ENCODE data around the gene INSYN2B. TPM values are rescaled to one million over a fixed set of nuclear protein-coding genes. Genes with fewer than 3 reads are reported as not detected.
A peak's percentile ranks its signal among the peaks of the same experiment; 100 is the strongest.

The INSYN2B gene
- total RNA-seq, 1 donor = 12.5 TPM

DNA sequence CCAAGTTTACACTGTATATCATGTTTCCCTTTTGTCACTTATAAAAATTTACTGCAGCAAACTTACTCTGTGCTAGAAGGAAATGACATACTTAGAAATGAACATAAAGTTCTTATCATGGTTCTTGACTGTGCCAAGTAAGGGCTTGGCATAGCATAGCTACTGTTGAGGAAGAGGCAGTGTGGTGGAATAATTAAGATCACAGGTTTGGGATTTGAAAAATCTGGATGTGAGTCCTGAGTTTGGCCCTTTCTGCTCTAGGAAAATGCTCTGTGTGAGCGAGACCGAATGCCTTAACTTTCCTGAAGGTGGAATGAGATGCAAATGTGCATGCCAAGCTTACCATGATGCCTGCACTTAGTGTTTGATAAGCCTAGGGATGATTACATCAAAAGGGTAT lies 99.5 kb downstream of the INSYN2B start:
- TF ChIP-seq, protein P1, sequence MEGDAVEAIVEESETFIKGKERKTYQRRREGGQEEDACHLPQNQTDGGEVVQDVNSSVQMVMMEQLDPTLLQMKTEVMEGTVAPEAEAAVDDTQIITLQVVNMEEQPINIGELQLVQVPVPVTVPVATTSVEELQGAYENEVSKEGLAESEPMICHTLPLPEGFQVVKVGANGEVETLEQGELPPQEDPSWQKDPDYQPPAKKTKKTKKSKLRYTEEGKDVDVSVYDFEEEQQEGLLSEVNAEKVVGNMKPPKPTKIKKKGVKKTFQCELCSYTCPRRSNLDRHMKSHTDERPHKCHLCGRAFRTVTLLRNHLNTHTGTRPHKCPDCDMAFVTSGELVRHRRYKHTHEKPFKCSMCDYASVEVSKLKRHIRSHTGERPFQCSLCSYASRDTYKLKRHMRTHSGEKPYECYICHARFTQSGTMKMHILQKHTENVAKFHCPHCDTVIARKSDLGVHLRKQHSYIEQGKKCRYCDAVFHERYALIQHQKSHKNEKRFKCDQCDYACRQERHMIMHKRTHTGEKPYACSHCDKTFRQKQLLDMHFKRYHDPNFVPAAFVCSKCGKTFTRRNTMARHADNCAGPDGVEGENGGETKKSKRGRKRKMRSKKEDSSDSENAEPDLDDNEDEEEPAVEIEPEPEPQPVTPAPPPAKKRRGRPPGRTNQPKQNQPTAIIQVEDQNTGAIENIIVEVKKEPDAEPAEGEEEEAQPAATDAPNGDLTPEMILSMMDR (IDR thresholded peaks at IDR 0.05; ENCODE audit: insufficient read depth, low read depth, low read length) = no peak
- DNase-seq (ENCODE audit: low read depth) = no peak
- H3K4me3 ChIP-seq (ENCODE audit: low read depth, low read length) = no peak overlapping the region

DNA sequence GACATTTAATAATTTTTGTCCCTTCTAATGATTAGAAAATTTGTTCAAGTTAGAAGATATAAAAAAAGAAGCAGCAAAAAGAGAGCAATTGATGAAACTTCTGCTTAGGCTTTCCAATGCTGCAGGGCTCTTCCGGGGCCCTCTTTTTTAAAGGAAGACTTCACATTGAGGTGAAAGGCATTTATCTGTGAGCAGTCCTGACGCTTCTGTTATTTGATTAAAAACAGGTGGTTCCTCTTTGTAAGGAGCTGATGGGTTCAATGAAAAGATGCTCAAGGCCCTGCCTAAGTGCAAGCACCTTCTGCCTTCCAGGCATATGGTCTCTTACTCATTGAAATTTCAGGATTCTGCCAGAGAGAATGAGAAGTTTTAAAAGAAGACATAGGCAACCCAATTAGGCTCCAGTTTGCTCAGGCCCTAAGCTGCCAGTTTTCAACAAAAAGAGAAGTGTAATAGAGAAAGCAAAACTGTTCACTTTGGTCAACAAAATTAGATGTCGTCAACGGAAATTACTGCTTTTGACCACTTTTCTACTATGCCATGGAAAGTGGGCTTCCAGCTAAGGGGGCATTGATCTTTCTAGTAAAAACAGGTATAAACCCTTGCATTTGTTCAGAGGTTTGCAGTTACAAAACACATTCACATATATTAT lies 100.2 kb downstream of the INSYN2B start:
- no peak overlapping the region for H3K4me3 ChIP-seq (ENCODE audit: low read depth, low read length)
- TF ChIP-seq, protein P1 (IDR thresholded peaks at IDR 0.05; ENCODE audit: insufficient read depth, low read depth, low read length) = no peak
- DNase-seq (ENCODE audit: low read depth) = no peak

GRCh38 chr5:169876386-169876785 lies 103.9 kb downstream of the INSYN2B start:
- TF ChIP-seq, protein P1 (IDR thresholded peaks at IDR 0.05; ENCODE audit: insufficient read depth, low read depth, low read length) = no peak
- DNase-seq (ENCODE audit: low read depth) = peak; percentile 41
- no peak overlapping the region for H3K4me3 ChIP-seq (ENCODE audit: low read depth, low read length)

DNA sequence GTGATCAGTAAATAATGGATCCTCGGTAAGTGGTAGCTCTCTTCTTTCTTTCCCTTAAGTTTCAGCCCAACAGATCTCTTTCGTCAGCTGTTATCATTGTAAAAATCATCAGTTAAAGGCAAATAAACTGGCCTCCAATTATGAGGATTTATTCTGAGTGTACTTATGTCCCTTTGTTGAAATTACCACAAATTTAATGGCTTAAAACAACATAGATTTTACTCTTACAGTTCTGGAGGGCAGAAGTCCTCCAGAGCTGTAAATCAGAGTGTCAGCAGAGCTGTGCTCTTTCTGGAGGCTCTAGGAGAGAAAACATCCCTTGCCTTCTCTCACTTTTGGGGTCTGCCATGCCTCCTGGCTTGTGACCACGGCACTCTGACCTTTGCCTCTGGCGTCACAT lies 104.6 kb downstream of the INSYN2B start:
- no peak for DNase-seq (ENCODE audit: low read depth)
- no peak overlapping the region for H3K4me3 ChIP-seq (ENCODE audit: low read depth, low read length)
- TF ChIP-seq, protein P1 (IDR thresholded peaks at IDR 0.05; ENCODE audit: insufficient read depth, low read depth, low read length) = no peak

GRCh38 chr5:169875091-169875728 lies 105.1 kb downstream of the INSYN2B start:
- DNase-seq (ENCODE audit: low read depth) = peak; percentile 84
- no peak overlapping the region for H3K4me3 ChIP-seq (ENCODE audit: low read depth, low read length)
- TF ChIP-seq, protein P1 (IDR thresholded peaks at IDR 0.05; ENCODE audit: insufficient read depth, low read depth, low read length) = no peak

- peak; percentile 41 for DNase-seq (ENCODE audit: low read depth)
- no peak overlapping the region for H3K4me3 ChIP-seq (ENCODE audit: low read depth, low read length)
- TF ChIP-seq, protein P1 (IDR thresholded peaks at IDR 0.05; ENCODE audit: insufficient read depth, low read depth, low read length) = no peak
Measured at GRCh38 chr5:169874621-169875020, 105.7 kb downstream of the INSYN2B start.

Data from fibroblast of villous mesenchyme (primary cell).